Keratinocyte (primary cell): Measurements from ENCODE around the gene PRKD1. TPM values are rescaled to one million over a fixed set of nuclear protein-coding genes. Genes with fewer than 3 reads are reported as not detected.

ENCODE experiments used
- DNase-seq: peaks from one replicate; pipeline ENCODE4 v3.0.0-alpha.2; 2011; ENCODE audit warnings: low read depth, missing footprints, low spot score
- FAIRE-seq: peaks from 2 replicates; lab custom pipeline; 2011; peaks lifted over from hg19 to GRCh38; lab: Jason Lieb, UNC
- H2AFZ ChIP-seq: 2 replicates; pipeline ENCODE4 v1.6.0; 2012; ENCODE audit warnings: low read length, control low read depth, inconsistent platforms; ENCODE audit not compliant: control insufficient read depth
- H3K27ac ChIP-seq: 2 replicates; pipeline ENCODE4 v1.5.1; 2011; ENCODE audit warnings: low read length; ENCODE audit not compliant: control insufficient read depth, insufficient read depth
- H3K27me3 ChIP-seq: 3 replicates; pipeline ENCODE4 v1.6.0; 2011; ENCODE audit warnings: low read length; ENCODE audit not compliant: control insufficient read depth, insufficient read depth; ENCODE audit errors: extremely low read depth
- H3K36me3 ChIP-seq, 2 experiments: 2 replicates in 1 of 2; 3 replicates in 1 of 2; pipeline ENCODE4 v1.5.1; 2011; ENCODE audit warnings: low read length in 2 of 2, mild to moderate bottlenecking in 1 of 2; ENCODE audit not compliant: control insufficient read depth in 2 of 2, insufficient read depth in 2 of 2; ENCODE audit errors: extremely low read depth in 1 of 2
- H3K4me1 ChIP-seq: 3 replicates; pipeline ENCODE4 v1.5.1; 2011; ENCODE audit warnings: low read length; ENCODE audit not compliant: control insufficient read depth, insufficient read depth; ENCODE audit errors: extremely low read depth
- H3K4me2 ChIP-seq: 3 replicates; pipeline ENCODE4 v1.6.0; 2011; ENCODE audit warnings: low read depth, low read length; ENCODE audit not compliant: control insufficient read depth, insufficient read depth; ENCODE audit errors: extremely low read depth
- H3K4me3 ChIP-seq, 3 experiments: fragments of 200-600 bp in 1 of 3; sonication (generic) in 1 of 3; 2 replicates in 2 of 3; 3 replicates in 1 of 3; pipeline ENCODE4 v1.5.1; 2011 to 2016; ENCODE audit warnings: low read length in 3 of 3, mild to moderate bottlenecking in 3 of 3, control low read depth in 2 of 3, inconsistent platforms in 1 of 3, low read depth in 1 of 3, mixed read lengths in 1 of 3, mixed run types in 1 of 3, moderate library complexity in 1 of 3; ENCODE audit not compliant: control insufficient read depth in 2 of 3, insufficient read depth in 2 of 3; ENCODE audit errors: extremely low read depth in 1 of 3
- H3K79me2 ChIP-seq: 2 replicates; pipeline ENCODE4 v1.6.0; 2012; ENCODE audit warnings: low read length; ENCODE audit not compliant: control insufficient read depth, insufficient read depth
- H3K9ac ChIP-seq: 3 replicates; pipeline ENCODE4 v1.6.0; 2011; ENCODE audit warnings: low read length; ENCODE audit not compliant: control insufficient read depth, insufficient read depth; ENCODE audit errors: extremely low read depth
- H3K9me1 ChIP-seq: 3 replicates; pipeline ENCODE4 v1.6.0; 2011; ENCODE audit warnings: low read length; ENCODE audit not compliant: control insufficient read depth, insufficient read depth; ENCODE audit errors: extremely low read depth
- H3K9me3 ChIP-seq: 2 replicates; pipeline ENCODE4 v1.5.1; 2012; ENCODE audit warnings: low read depth, low read length; ENCODE audit not compliant: control insufficient read depth
- H4K20me1 ChIP-seq: 3 replicates; pipeline ENCODE4 v1.6.0; 2011; ENCODE audit warnings: low read length; ENCODE audit not compliant: control insufficient read depth, insufficient read depth; ENCODE audit errors: extremely low read depth
- CTCF ChIP-seq, 3 experiments: IDR thresholded peaks in 1 of 3; conservative IDR thresholded peaks in 1 of 3; optimal IDR thresholded peaks in 1 of 3; 2 replicates in 2 of 3; 3 replicates in 1 of 3; pipeline versions ENCODE3 to v1.5.1; 2011; ENCODE audit warnings: low read length in 3 of 3, mild to moderate bottlenecking in 3 of 3, moderate library complexity in 2 of 3, control low read depth in 1 of 3, inconsistent platforms in 1 of 3; ENCODE audit not compliant: insufficient read depth in 2 of 3; ENCODE audit errors: extremely low read depth in 1 of 3
- EZH2 ChIP-seq: IDR thresholded peaks from one replicate; pipeline ENCODE4 v1.6.1; 2012; ENCODE audit warnings: inconsistent platforms, mild to moderate bottlenecking, low read length, moderate library complexity
- dilution Hi-C: fragments of 300-500 bp; cut with MboI; formaldehyde crosslinking; loops from one replicate; pipeline ENCODE4 v1.7.0; 2020; ENCODE audit warnings: low sequenced_read_pairs; ENCODE audit not compliant: extremely low pct_ligation_motif_present
- polyA plus RNA-seq, 5 experiments: library from polyadenylated mRNA; depleted of rRNA in 3 of 5; stranded (reverse) in 3 of 5; stranded (forward) in 1 of 5; unstranded in 1 of 5; fragments of >200 nt; gene quantifications; 1 replicate in 1 of 5; 2 replicates in 3 of 5; 3 replicates in 1 of 5; pipeline versions ENCODE4 v1.2.1 to v1.2.3, GENCODE V29; 2011 to 2012; ENCODE audit warnings: missing spikeins in 2 of 5, low read depth in 1 of 5, low replicate concordance in 1 of 5

Gene PRKD1
- polyA plus RNA-seq, 1 donor (not counting 4 experiments of a cell fraction or from before 2014, with no cell fraction given): 0.49 TPM

GRCh38 chr14:29925101-29925722, 2.4 kb downstream of the PRKD1 start:
- H3K27ac ChIP-seq: no peak overlapping the region

GRCh38 chr14:29919845-29920244, 7.8 kb downstream of the PRKD1 start:
- Histone ChIP-seq H3K9ac (no peak overlapping the region), H3K27ac (no peak overlapping the region), H3K27me3 (no peaks in the 10 kb centered on the region), H3K36me3 (no peaks in the 10 kb centered on the region), H2AFZ (no peak overlapping the region), H3K4me1 (no peaks in the 10 kb centered on the region), H3K9me1 (no peaks in the 10 kb centered on the region), H4K20me1 (no peaks in the 10 kb centered on the region), H3K9me3 (no peaks in the 10 kb centered on the region), H3K79me2 (no peaks in the 10 kb centered on the region), H3K4me3 (no peak overlapping the region), H3K4me2 (no peak overlapping the region)
- dilution Hi-C loops: no loop called here
- FAIRE-seq (no peak), DNase-seq (no peak)
- TF ChIP-seq EZH2: no peak
- no peak for TF ChIP-seq CTCF (optimal IDR thresholded peaks at IDR 0.05 in 1 of 3, IDR thresholded peaks at IDR 0.05 in 1 of 3, conservative IDR thresholded peaks at IDR 0.05 in 1 of 3; ENCODE audit: extremely low read depth in 1 of 3, insufficient read depth in 2 of 3, low read length in 3 of 3)

More at GRCh38 chr14:29925101-29925722, 2.4 kb downstream of the PRKD1 start:
- dilution Hi-C loops: no loop called here
- no peak for DNase-seq
- no peaks in the 10 kb centered on the region for H3K36me3 ChIP-seq
- no peaks in the 10 kb centered on the region for H3K79me2 ChIP-seq
- H3K27me3 ChIP-seq: peaks cover 12% of the 10 kb centered on the region
- TF ChIP-seq EZH2 (no peak), CTCF (optimal IDR thresholded peaks at IDR 0.05 in 1 of 3, IDR thresholded peaks at IDR 0.05 in 1 of 3, conservative IDR thresholded peaks at IDR 0.05 in 1 of 3; ENCODE audit: extremely low read depth in 1 of 3, insufficient read depth in 2 of 3, low read length in 3 of 3) (no peak)
- no peaks in the 10 kb centered on the region for H3K9me1 ChIP-seq
- H3K4me2 ChIP-seq: no peak overlapping the region
- H2AFZ ChIP-seq: no peak overlapping the region
- no peaks in the 10 kb centered on the region for H3K9me3 ChIP-seq
- no peak for FAIRE-seq
- H4K20me1 ChIP-seq: no peaks in the 10 kb centered on the region
- peaks cover 6% of the 10 kb centered on the region for H3K4me1 ChIP-seq
- H3K4me3 ChIP-seq: no peak overlapping the region
- no peak overlapping the region for H3K9ac ChIP-seq
